H9 (cell line): ENCODE measurements around the gene MYOZ2. TPM values are rescaled to one million over a fixed set of nuclear protein-coding genes. Genes with fewer than 3 reads are reported as not detected.
A peak's percentile ranks its signal among the peaks of the same experiment; 100 is the strongest.

Experiments
- DNase-seq: peaks from one replicate; pipeline ENCODE4 v3.0.0-alpha.2; 2017
- H2AFZ ChIP-seq: one replicate; pipeline ENCODE4 v1.6.1; 2013; ENCODE audit warnings: mild to moderate bottlenecking, low read length, control low read depth, moderate library complexity
- H2AK5ac ChIP-seq: 2 replicates; pipeline ENCODE4 v1.6.1; 2013; ENCODE audit warnings: low read length, control low read depth, mixed read lengths; ENCODE audit not compliant: insufficient read length
- H2BK120ac ChIP-seq: one replicate; pipeline ENCODE4 v1.6.1; 2013; ENCODE audit warnings: low read depth, mild to moderate bottlenecking, low read length, control low read depth, inconsistent platforms; ENCODE audit not compliant: poor library complexity, severe bottlenecking
- H2BK12ac ChIP-seq: 2 replicates; pipeline ENCODE4 v1.6.1; 2013; ENCODE audit warnings: low read length, control low read depth, mixed read lengths, low read depth; ENCODE audit not compliant: insufficient read length
- H2BK15ac ChIP-seq: 2 replicates; pipeline ENCODE4 v1.6.1; 2013; ENCODE audit warnings: low read depth, low read length, control low read depth
- H2BK20ac ChIP-seq: one replicate; pipeline ENCODE4 v1.6.1; 2013; ENCODE audit warnings: low read depth, mild to moderate bottlenecking, low read length, control low read depth, inconsistent platforms; ENCODE audit not compliant: poor library complexity, severe bottlenecking
- H2BK5ac ChIP-seq: 2 replicates; pipeline ENCODE4 v1.6.1; 2013; ENCODE audit warnings: low read length, control low read depth, mixed read lengths; ENCODE audit not compliant: insufficient read length
- H3K14ac ChIP-seq: 2 replicates; pipeline ENCODE4 v1.6.1; 2013; ENCODE audit warnings: low read length, control low read depth; ENCODE audit not compliant: insufficient read depth
- H3K18ac ChIP-seq: 2 replicates; pipeline ENCODE4 v1.6.1; 2013; ENCODE audit warnings: low read depth, mild to moderate bottlenecking, mixed read lengths, low read length, control low read depth; ENCODE audit not compliant: insufficient read length
- H3K23ac ChIP-seq: 2 replicates; pipeline ENCODE4 v1.6.1; 2013; ENCODE audit warnings: low read length, control low read depth, mixed read lengths, low read depth; ENCODE audit not compliant: insufficient read length
- H3K23me2 ChIP-seq: 2 replicates; pipeline ENCODE4 v1.6.1; 2013; ENCODE audit warnings: low read depth, mild to moderate bottlenecking, mixed read lengths, low read length, control low read depth; ENCODE audit not compliant: insufficient read length, poor library complexity, severe bottlenecking
- H3K27ac ChIP-seq: 2 replicates; pipeline ENCODE4 v1.5.1; 2013; ENCODE audit warnings: low read length, control low read depth, mixed read lengths, low read depth; ENCODE audit not compliant: insufficient read length
- H3K27me3 ChIP-seq: 2 replicates; pipeline ENCODE4 v1.6.1; 2013; ENCODE audit warnings: low read length, control low read depth, inconsistent platforms; ENCODE audit not compliant: insufficient read depth
- H3K4ac ChIP-seq: 2 replicates; pipeline ENCODE4 v1.6.1; 2013; ENCODE audit warnings: low read depth, mild to moderate bottlenecking, control low read depth, inconsistent platforms, low read length, moderate library complexity
- H3K4me1 ChIP-seq: 2 replicates; pipeline ENCODE4 v1.6.1; 2013; ENCODE audit warnings: low read length, control low read depth, inconsistent platforms; ENCODE audit not compliant: insufficient read depth
- H3K4me2 ChIP-seq: 2 replicates; pipeline ENCODE4 v1.6.1; 2013; ENCODE audit warnings: low read length, control low read depth, mixed read lengths; ENCODE audit not compliant: insufficient read length, insufficient read depth
- H3K56ac ChIP-seq: 2 replicates; pipeline ENCODE4 v1.6.1; 2013; ENCODE audit warnings: low read depth, mild to moderate bottlenecking, mixed read lengths, low read length, control low read depth; ENCODE audit not compliant: insufficient read length
- H3K79me1 ChIP-seq: 2 replicates; pipeline ENCODE4 v1.6.1; 2013; ENCODE audit warnings: low read depth, mild to moderate bottlenecking, moderate library complexity, low read length, control low read depth, inconsistent platforms; ENCODE audit not compliant: insufficient read depth, poor library complexity, severe bottlenecking
- H3K79me2 ChIP-seq: 2 replicates; pipeline ENCODE4 v1.6.1; 2013; ENCODE audit warnings: low read length, control low read depth, inconsistent platforms; ENCODE audit not compliant: insufficient read depth
- H3K9ac ChIP-seq: 2 replicates; pipeline ENCODE4 v1.6.1; 2013; ENCODE audit warnings: low read length, control low read depth, mixed read lengths; ENCODE audit not compliant: insufficient read length; ENCODE audit errors: extremely low read depth
- H3K9me3 ChIP-seq: one replicate; pipeline ENCODE4 v1.6.1; 2013; ENCODE audit warnings: low read depth, low read length, inconsistent platforms; ENCODE audit not compliant: control insufficient read depth
- H3T11ph ChIP-seq: one replicate; pipeline ENCODE4 v1.6.1; 2013; ENCODE audit warnings: mild to moderate bottlenecking, low read length, control low read depth, inconsistent platforms
- H4K20me1 ChIP-seq: one replicate; pipeline ENCODE4 v1.6.1; 2013; ENCODE audit not compliant: control insufficient read depth, insufficient read length, insufficient read depth
- H4K5ac ChIP-seq: 2 replicates; pipeline ENCODE4 v1.6.1; 2013; ENCODE audit warnings: low read depth, mild to moderate bottlenecking, mixed read lengths, low read length, control low read depth; ENCODE audit not compliant: insufficient read length
- H4K8ac ChIP-seq: replicated peaks from 2 replicates; pipeline ENCODE4 v1.6.1; 2013; ENCODE audit warnings: low read length, control low read depth, mixed read lengths, low read depth; ENCODE audit not compliant: insufficient read length
- H4K91ac ChIP-seq: 2 replicates; pipeline ENCODE4 v1.6.1; 2013; ENCODE audit warnings: low read depth, mild to moderate bottlenecking, moderate library complexity, mixed read lengths, low read length, control low read depth; ENCODE audit not compliant: insufficient read length
- H3K27ac Mint-ChIP-seq, 3 experiments: 2 replicates in 2 of 3; 3 replicates in 1 of 3; pipeline ENCODE4 v1.8.0; 2020 to 2021; ENCODE audit warnings: mixed read lengths in 3 of 3, mild to moderate bottlenecking in 1 of 3, moderate library complexity in 1 of 3
- H3K27me3 Mint-ChIP-seq: 2 replicates; pipeline ENCODE4 v1.8.0; 2021; ENCODE audit warnings: low read depth, mild to moderate bottlenecking, moderate library complexity, mixed read lengths
- H3K36me3 Mint-ChIP-seq, 3 experiments: 2 replicates in 2 of 3; 3 replicates in 1 of 3; pipeline ENCODE4 v1.8.0; 2020 to 2021; ENCODE audit warnings: low read depth in 3 of 3, mixed read lengths in 3 of 3; ENCODE audit not compliant: insufficient read depth in 1 of 3
- H3K4me1 Mint-ChIP-seq, 2 experiments: 2 replicates each; pipeline ENCODE4 v1.8.0; 2020; ENCODE audit warnings: mixed read lengths in 2 of 2
- H3K4me3 Mint-ChIP-seq, 2 experiments: 2 replicates in 1 of 2; 3 replicates in 1 of 2; pipeline ENCODE4 v1.8.0; 2020 to 2021; ENCODE audit warnings: mild to moderate bottlenecking in 2 of 2, mixed read lengths in 2 of 2, moderate library complexity in 1 of 2
- H3K9me3 Mint-ChIP-seq, 2 experiments: 2 replicates in 1 of 2; 3 replicates in 1 of 2; pipeline ENCODE4 v1.8.0; 2020; ENCODE audit warnings: mild to moderate bottlenecking in 2 of 2, mixed read lengths in 2 of 2, moderate library complexity in 1 of 2
- WGBS: extraction: QIAGEN DNeasy Blood & Tissue Kit; methylation state at CpG from one replicate; pipeline ENCODE4 v1.1.7; 2013; ENCODE audit warnings: missing lambda C conversion rate, low lambda C conversion rate, mixed read lengths; ENCODE audit not compliant: insufficient read length; ENCODE audit errors: extremely low coverage; 5-methylcytosine and 5-hydroxymethylcytosine counted together
- total RNA-seq: library from RNA; stranded (reverse); gene quantifications from 2 replicates; pipeline ENCODE4 v1.2.1, GENCODE V29; 2021
- TF ChIP-seq, protein P1 (sequence below): fragments of 200-600 bp; sonication (generic); conservative IDR thresholded peaks from 3 replicates; pipeline ENCODE4 v1.8.0; 2021; ENCODE audit warnings: antibody characterized with exemption, mild to moderate bottlenecking

Gene MYOZ2
- total RNA-seq, 1 experiment from 2014 or later: not detected

- Histone ChIP-seq H2AFZ (no peak overlapping the region), H4K20me1 (no peaks in the 10 kb centered on the region), H3K9me3 (no peaks in the 10 kb centered on the region), H3K14ac (no peak overlapping the region), H2BK120ac (no peak overlapping the region), H3K4me1 (0 out of 2 replicates have a peak, but pooled peaks cover 2% of the 10 kb centered on the region), H2BK15ac (no peak overlapping the region), H3K27me3 (no peaks in the 10 kb centered on the region), H2BK20ac (no peak overlapping the region), H4K5ac (no peak overlapping the region), H3K4me2 (peak overlapping the region; percentile 94), H3T11ph (no peak overlapping the region), H3K18ac (no peak overlapping the region), H3K4ac (no peak overlapping the region), H3K79me2 (no peaks in the 10 kb centered on the region), H2AK5ac (no peak overlapping the region), H2BK12ac (no peak overlapping the region), H3K9ac (peak overlapping the region; percentile 100), H3K79me1 (no peaks in the 10 kb centered on the region), H3K23ac (no peak overlapping the region), H4K91ac (no peak overlapping the region), H2BK5ac (no peak overlapping the region), H3K56ac (no peak overlapping the region), H3K27ac (no peak overlapping the region), H3K23me2 (peaks cover 7% of the 10 kb centered on the region), H4K8ac (no peak overlapping the region)
- Mint-ChIP-seq H3K36me3 (no peaks in the 10 kb centered on the region; a peak in 1 of 7 replicates), H3K27me3 (peaks cover 4% of the 10 kb centered on the region), H3K27ac (no peak overlapping the region), H3K4me3 (peak overlapping the region; percentile 82 to 93), H3K9me3 (peaks cover 0 to 3% of the 10 kb centered on the region in 2 experiments; a peak in 1 of 5 replicates), H3K4me1 (peaks cover 27 to 30% of the 10 kb centered on the region in 2 experiments)
- 100% methylated on average over 2 of the region's 4 CpGs for WGBS
- TF ChIP-seq, protein P1, sequence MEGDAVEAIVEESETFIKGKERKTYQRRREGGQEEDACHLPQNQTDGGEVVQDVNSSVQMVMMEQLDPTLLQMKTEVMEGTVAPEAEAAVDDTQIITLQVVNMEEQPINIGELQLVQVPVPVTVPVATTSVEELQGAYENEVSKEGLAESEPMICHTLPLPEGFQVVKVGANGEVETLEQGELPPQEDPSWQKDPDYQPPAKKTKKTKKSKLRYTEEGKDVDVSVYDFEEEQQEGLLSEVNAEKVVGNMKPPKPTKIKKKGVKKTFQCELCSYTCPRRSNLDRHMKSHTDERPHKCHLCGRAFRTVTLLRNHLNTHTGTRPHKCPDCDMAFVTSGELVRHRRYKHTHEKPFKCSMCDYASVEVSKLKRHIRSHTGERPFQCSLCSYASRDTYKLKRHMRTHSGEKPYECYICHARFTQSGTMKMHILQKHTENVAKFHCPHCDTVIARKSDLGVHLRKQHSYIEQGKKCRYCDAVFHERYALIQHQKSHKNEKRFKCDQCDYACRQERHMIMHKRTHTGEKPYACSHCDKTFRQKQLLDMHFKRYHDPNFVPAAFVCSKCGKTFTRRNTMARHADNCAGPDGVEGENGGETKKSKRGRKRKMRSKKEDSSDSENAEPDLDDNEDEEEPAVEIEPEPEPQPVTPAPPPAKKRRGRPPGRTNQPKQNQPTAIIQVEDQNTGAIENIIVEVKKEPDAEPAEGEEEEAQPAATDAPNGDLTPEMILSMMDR: no peak
- DNase-seq: no peak
Measured at GRCh38 chr4:119210775-119211174, 75.1 kb downstream of the MYOZ2 start.
